Endothelial cell of umbilical vein (primary cell): ENCODE data around the gene SSR1. TPM values are rescaled to one million over a fixed set of nuclear protein-coding genes. Genes with fewer than 3 reads are reported as not detected.

ENCODE experiments used
- BruUV-seq: library from RNA; stranded (reverse); fragments of 400-500 nt; replicated peaks from 2 replicates; lab custom pipeline; 2021; lab: Mats Ljungman, UMichigan
- CTCF ChIA-PET: fragments of 300-600, 350-600 bp; sonication (Branson Sonifier 250); formaldehyde crosslinking; loops from one replicate; lab custom pipeline; 2021; ENCODE audit warnings: antibody characterized with exemption, inconsistent platforms; lab: Charles Lee
- POLR2A ChIA-PET: fragments of 300-600, 350-600 bp; sonication (Branson Sonifier 250); formaldehyde crosslinking; loops from one replicate; lab custom pipeline; 2021; ENCODE audit warnings: antibody characterized with exemption, inconsistent platforms; lab: Charles Lee
- DNase-seq: peaks from one replicate; pipeline ENCODE4 v3.0.0-alpha.2; 2011; ENCODE audit warnings: low read depth, low spot score
- FAIRE-seq: peaks from 2 replicates; lab custom pipeline; 2011; peaks lifted over from hg19 to GRCh38; lab: Jason Lieb, UNC
- H2AFZ ChIP-seq: 2 replicates; pipeline ENCODE4 v1.6.0; 2012; ENCODE audit warnings: low read depth, low read length, control low read depth, inconsistent platforms
- H3K27ac ChIP-seq: 2 replicates; pipeline ENCODE4 v1.5.1; 2011; ENCODE audit warnings: low read depth, mild to moderate bottlenecking, control low read depth, low read length, moderate library complexity; ENCODE audit not compliant: insufficient read depth
- H3K27me3 ChIP-seq, 2 experiments: 2 replicates each; pipeline versions ENCODE4 v1.6.0 to v1.6.1; 2011; ENCODE audit warnings: low read length in 2 of 2, mixed read lengths in 1 of 2; ENCODE audit not compliant: control insufficient read depth in 2 of 2, insufficient read depth in 2 of 2
- H3K36me3 ChIP-seq, 2 experiments: 2 replicates in 1 of 2; 3 replicates in 1 of 2; pipeline ENCODE4 v1.5.1; 2011; ENCODE audit warnings: low read length in 2 of 2, mild to moderate bottlenecking in 1 of 2, moderate library complexity in 1 of 2; ENCODE audit not compliant: control insufficient read depth in 2 of 2, insufficient read depth in 2 of 2; ENCODE audit errors: extremely low read depth in 1 of 2
- H3K4me1 ChIP-seq: 3 replicates; pipeline ENCODE4 v1.5.1; 2011; ENCODE audit warnings: mild to moderate bottlenecking, low read length; ENCODE audit not compliant: control insufficient read depth, insufficient read depth; ENCODE audit errors: extremely low read depth
- H3K4me2 ChIP-seq: 2 replicates; pipeline ENCODE4 v1.6.1; 2011; ENCODE audit warnings: low read length, control low read depth, mixed read lengths; ENCODE audit not compliant: insufficient read depth
- H3K4me3 ChIP-seq, 3 experiments: fragments of 200-600 bp in 1 of 3; sonication (generic), shearing (Covaris generic) in 1 of 3; replicated peaks in 1 of 3; 2 replicates each; pipeline ENCODE4 v1.5.1; 2011 to 2016; ENCODE audit warnings: control low read depth in 3 of 3, low read length in 3 of 3, mild to moderate bottlenecking in 2 of 3, inconsistent platforms in 1 of 3, low read depth in 1 of 3, moderate library complexity in 1 of 3; ENCODE audit not compliant: insufficient read depth in 1 of 3
- H3K79me2 ChIP-seq: 2 replicates; pipeline ENCODE4 v1.6.0; 2012; ENCODE audit warnings: low read length, inconsistent platforms; ENCODE audit not compliant: control insufficient read depth, insufficient read depth
- H3K9ac ChIP-seq: replicated peaks from 2 replicates; pipeline ENCODE3; 2011; ENCODE audit warnings: low read length, control low read depth; ENCODE audit not compliant: insufficient read depth; ENCODE audit errors: extremely low read depth
- H3K9me1 ChIP-seq: replicated peaks from 3 replicates; pipeline ENCODE4 v1.6.0; 2011; ENCODE audit warnings: mild to moderate bottlenecking, low read length; ENCODE audit not compliant: control insufficient read depth, insufficient read depth; ENCODE audit errors: extremely low read depth
- H3K9me3 ChIP-seq: replicated peaks from 2 replicates; pipeline ENCODE4 v1.5.1; 2012; ENCODE audit warnings: low read length, inconsistent platforms; ENCODE audit not compliant: control insufficient read depth, insufficient read depth
- H4K20me1 ChIP-seq: replicated peaks from 2 replicates; pipeline ENCODE3; 2011; ENCODE audit warnings: mild to moderate bottlenecking, low read length; ENCODE audit not compliant: control insufficient read depth, insufficient read depth; ENCODE audit errors: extremely low read depth
- EZH2 ChIP-seq: IDR thresholded peaks from 2 replicates; pipeline ENCODE4 v1.6.1; 2012; ENCODE audit warnings: borderline replicate concordance, low read depth, mild to moderate bottlenecking, moderate library complexity, low read length, inconsistent platforms; ENCODE audit not compliant: severe bottlenecking
- FOS ChIP-seq: IDR thresholded peaks from 2 replicates; pipeline ENCODE4 v1.6.1; 2011; ENCODE audit warnings: mild to moderate bottlenecking, low read length, moderate library complexity, borderline replicate concordance; ENCODE audit not compliant: insufficient read depth
- GATA2 ChIP-seq: IDR thresholded peaks from 2 replicates; pipeline ENCODE4 v1.7.0; 2011; ENCODE audit warnings: low read depth, mild to moderate bottlenecking, moderate library complexity, mixed read lengths, low read length; ENCODE audit not compliant: insufficient read length, insufficient read depth
- JUN ChIP-seq: IDR thresholded peaks from 2 replicates; pipeline ENCODE4 v1.6.1; 2011; ENCODE audit warnings: borderline replicate concordance, low read depth; ENCODE audit not compliant: insufficient read length, insufficient read depth
- MAX ChIP-seq: IDR thresholded peaks from 2 replicates; pipeline ENCODE4 v1.6.1; 2011; ENCODE audit not compliant: insufficient read depth, insufficient read length
- MYC ChIP-seq: IDR thresholded peaks from one replicate; pipeline ENCODE4 v1.6.1; 2011; ENCODE audit warnings: mild to moderate bottlenecking, low read depth, low read length
- POLR2A ChIP-seq: IDR thresholded peaks from 2 replicates; pipeline ENCODE4 v1.6.1; 2012; ENCODE audit warnings: low read depth, mild to moderate bottlenecking, control low read depth, low read length
- POLR2AphosphoS5 ChIP-seq: IDR thresholded peaks from 2 replicates; pipeline ENCODE4 v1.6.1; 2012; ENCODE audit warnings: low read depth, mild to moderate bottlenecking, control low read depth, low read length, moderate library complexity; ENCODE audit not compliant: insufficient read depth
- dilution Hi-C: fragments of 300-500 bp; cut with MboI; formaldehyde crosslinking; loops from one replicate; pipeline ENCODE4 v1.15.0; 2019; ENCODE audit warnings: low sequenced_read_pairs; ENCODE audit not compliant: extremely low pct_ligation_motif_present
- intact Hi-C: fragments of 100-400 bp; cut with micrococcal nuclease; formaldehyde crosslinking; loops from one replicate; pipeline ENCODE4 v1.10.0; 2022
- polyA plus RNA-seq, 4 experiments: library from polyadenylated mRNA; depleted of rRNA in 3 of 4; stranded (reverse) in 3 of 4; unstranded in 1 of 4; fragments of >200 nt; gene quantifications; 2 replicates each; pipeline versions ENCODE4 v1.2.1 to v1.2.3, GENCODE V29; 2011 to 2012; ENCODE audit warnings: missing spikeins in 1 of 4
- total RNA-seq: library from RNA; stranded (reverse); gene quantifications from 2 replicates; pipeline ENCODE4 v1.2.3, GENCODE V29; 2021
- TF ChIP-seq, protein P1 (sequence below), 2 donors: IDR thresholded peaks; 1 replicate in 1 of 2; 2 replicates in 1 of 2; pipeline ENCODE4 v1.5.1; 2011; ENCODE audit warnings: low read length in 2 of 2, mild to moderate bottlenecking in 2 of 2, moderate library complexity in 2 of 2, control low read depth in 1 of 2, inconsistent platforms in 1 of 2, low read depth in 1 of 2; ENCODE audit not compliant: insufficient read depth in 1 of 2; ENCODE audit errors: extremely low read depth in 1 of 2

The SSR1 gene
- total and polyA plus RNA-seq, 2 donors (not counting 3 experiments of a cell fraction or from before 2014, with no cell fraction given): 70.7 to 187 TPM

DNA sequence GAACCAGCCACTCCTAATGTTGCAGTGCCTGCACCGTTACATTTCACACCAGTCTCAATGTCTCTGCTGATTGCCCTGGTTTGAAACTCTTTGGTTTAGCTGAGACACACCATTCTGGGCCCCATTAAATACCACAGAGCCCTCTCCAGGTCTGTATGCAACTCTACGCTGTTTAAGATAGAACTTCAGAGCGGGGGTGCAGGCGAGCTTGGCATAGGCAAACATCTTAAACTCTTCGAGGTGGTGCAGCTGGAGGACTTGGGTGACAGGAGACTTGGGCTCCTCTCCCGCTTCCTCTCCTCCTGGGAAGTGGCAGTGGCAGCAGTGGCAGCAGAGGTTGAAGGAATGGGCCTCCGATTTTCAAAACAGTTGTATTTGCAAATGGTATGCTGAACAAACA lies 18.5 kb upstream of the SSR1 start:
- H2AFZ ChIP-seq: no peak overlapping the region
- intact Hi-C loops: no loop called here
- no peak for DNase-seq
- no peak overlapping the region for H3K4me2 ChIP-seq
- H3K27ac ChIP-seq: no peak overlapping the region
- ChIA-PET POLR2A (no interaction called here), CTCF (interaction anchor here (1.5 kb wide), 1 partner anchor 15 kb away, joined by 4 read pairs; no protein-coding TSS in a partner anchor)
- no peak for FAIRE-seq
- H3K36me3 ChIP-seq: no peaks in the 10 kb centered on the region
- no peaks in the 10 kb centered on the region for H4K20me1 ChIP-seq
- H3K9me1 ChIP-seq: no peaks in the 10 kb centered on the region
- no peaks in the 10 kb centered on the region for H3K4me1 ChIP-seq
- H3K27me3 ChIP-seq: peaks cover 4 to 10% of the 10 kb centered on the region in 2 experiments
- H3K9ac ChIP-seq: no peak overlapping the region
- H3K4me3 ChIP-seq: no peak overlapping the region
- H3K79me2 ChIP-seq: no peaks in the 10 kb centered on the region
- BruUV-seq: no TSS peak
- TF ChIP-seq EZH2: no peak
- no peak for TF ChIP-seq JUN
- no peak for TF ChIP-seq MYC
- TF ChIP-seq POLR2AphosphoS5: no peak
- no peak for TF ChIP-seq FOS
- TF ChIP-seq POLR2A: no peak
- TF ChIP-seq, protein P1, sequence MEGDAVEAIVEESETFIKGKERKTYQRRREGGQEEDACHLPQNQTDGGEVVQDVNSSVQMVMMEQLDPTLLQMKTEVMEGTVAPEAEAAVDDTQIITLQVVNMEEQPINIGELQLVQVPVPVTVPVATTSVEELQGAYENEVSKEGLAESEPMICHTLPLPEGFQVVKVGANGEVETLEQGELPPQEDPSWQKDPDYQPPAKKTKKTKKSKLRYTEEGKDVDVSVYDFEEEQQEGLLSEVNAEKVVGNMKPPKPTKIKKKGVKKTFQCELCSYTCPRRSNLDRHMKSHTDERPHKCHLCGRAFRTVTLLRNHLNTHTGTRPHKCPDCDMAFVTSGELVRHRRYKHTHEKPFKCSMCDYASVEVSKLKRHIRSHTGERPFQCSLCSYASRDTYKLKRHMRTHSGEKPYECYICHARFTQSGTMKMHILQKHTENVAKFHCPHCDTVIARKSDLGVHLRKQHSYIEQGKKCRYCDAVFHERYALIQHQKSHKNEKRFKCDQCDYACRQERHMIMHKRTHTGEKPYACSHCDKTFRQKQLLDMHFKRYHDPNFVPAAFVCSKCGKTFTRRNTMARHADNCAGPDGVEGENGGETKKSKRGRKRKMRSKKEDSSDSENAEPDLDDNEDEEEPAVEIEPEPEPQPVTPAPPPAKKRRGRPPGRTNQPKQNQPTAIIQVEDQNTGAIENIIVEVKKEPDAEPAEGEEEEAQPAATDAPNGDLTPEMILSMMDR (IDR thresholded peaks at IDR 0.05; ENCODE audit: extremely low read depth in 1 of 2, insufficient read depth in 1 of 2, low read depth in 1 of 2, low read length in 2 of 2): no peak
- no peak for TF ChIP-seq GATA2
- TF ChIP-seq MAX: no peak
- dilution Hi-C loops: no loop called here
- H3K9me3 ChIP-seq: no peaks in the 10 kb centered on the region
